AML-193 (cell line): ENCODE results near the gene HOXB3.

Experiments used
- DNase-seq, 2 experiments: peaks; one replicate each; lab custom pipeline; 2025; lab: John Stamatoyannopoulos, UW

The HOXB3 gene

DNA sequence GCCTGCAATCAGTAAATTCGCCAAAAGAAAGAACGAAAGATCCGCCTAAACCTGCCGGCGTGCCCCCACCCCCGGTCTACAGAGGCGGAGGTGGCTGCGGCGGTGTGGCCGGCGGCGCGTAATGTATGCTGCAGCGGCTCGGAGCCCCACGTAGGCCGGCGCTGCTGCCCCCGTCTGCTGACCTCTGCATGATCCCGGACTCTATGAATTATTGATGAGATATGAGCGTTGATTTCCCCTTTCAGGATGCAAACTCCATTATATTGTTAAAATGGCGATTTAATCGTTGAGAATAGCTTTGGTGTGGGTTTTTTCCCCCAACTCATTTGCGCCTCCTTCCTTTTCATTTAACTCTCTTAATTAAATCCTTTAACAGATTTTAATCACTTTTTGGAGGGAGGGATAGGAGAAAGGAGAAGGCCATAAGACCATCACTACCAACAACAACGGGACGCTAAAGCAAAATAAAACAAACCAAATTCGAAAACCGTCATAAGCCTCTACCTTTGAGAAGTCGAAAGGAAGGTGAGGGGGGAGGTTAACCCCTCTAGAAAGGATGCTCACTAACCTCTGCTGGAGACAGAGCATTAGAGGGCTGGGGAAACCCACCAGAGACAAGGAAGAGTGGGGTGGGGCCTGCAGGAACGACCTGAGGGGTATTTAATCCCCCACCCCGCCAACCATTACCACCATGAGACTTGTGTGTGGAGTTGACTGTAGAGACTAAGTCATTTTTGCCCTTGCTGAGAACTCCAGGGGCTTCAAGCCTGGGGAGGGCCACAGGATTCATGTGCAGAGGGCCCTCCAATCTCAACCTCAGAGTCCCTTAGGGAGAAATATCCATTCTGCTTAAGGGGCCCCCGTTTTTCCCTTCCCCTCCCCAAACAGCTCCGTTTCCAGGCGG, 3.4 kb downstream of the HOXB3 start:
- DNase-seq = no peak

GRCh38 chr17:48584223-48584741, 5.8 kb downstream of the HOXB3 start:
- no peak for DNase-seq

DNA sequence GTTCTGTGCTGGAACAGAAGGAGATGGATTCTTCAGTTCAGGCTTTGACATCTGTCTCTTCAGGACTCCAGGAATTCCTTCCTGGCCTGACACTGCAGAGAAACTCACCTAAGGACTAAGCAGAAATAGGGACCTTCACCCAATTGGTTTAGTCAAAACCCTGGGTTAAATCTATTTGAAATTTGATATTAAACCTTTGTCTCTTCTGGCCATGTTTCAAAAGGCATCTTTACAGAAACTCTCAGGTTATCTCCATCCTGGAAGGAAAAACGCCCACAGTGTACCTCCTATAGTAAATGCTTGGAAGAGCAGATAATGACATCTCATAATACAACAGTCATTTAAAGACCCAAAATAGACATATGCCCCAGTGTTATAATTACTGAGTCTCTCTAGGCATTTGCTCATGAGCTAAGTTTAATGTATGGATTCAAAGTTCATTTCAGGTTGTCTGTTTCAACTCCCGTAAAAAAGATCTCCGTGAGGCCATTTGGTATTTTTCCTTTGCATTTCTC, 6.3 kb downstream of the HOXB3 start:
- no peak for DNase-seq

DNA sequence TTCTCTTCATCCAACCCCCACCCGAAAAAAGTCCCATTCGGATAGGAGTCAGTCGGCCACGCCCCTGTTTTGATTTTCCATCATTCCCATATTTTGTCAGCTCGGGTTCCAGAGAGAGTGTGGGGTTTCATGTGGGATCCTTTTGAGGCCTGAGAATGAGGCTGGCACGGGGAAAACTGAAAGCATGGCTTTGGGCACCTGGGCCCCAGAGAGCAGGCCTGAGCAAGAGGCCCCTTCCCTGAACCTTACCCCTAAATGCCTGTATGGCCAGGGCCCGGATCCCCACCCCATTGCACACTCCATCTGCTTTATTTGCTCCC, 7.3 kb downstream of the HOXB3 start:
- no peak for DNase-seq

- no peak for DNase-seq
Measured at GRCh38 chr17:48579760-48580554, 10.1 kb downstream of the HOXB3 start.

DNA sequence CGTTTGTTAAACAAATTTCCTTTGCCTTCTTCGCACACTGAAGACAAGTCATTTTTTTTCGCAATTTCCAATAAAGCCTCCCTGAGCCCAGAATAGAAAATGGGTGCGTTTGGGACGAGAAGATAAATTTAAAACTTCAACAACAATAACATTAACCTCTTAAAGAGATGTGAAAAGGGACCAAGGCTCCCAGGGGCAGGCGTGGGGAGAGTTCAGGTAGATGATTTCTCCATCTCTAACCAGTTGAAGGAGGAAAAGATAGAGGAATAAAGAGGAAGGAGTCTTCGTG, 10.6 kb downstream of the HOXB3 start:
- no peak for DNase-seq

GRCh38 chr17:48578616-48579470, 11.2 kb downstream of the HOXB3 start:
- no peak for DNase-seq

- DNase-seq = peak in 1 of 2 experiments; percentile 28
Measured at GRCh38 chr17:48577946-48578615, 12.0 kb downstream of the HOXB3 start, which contains the start of gene HOXB4. Gene HOXB4, minus strand, starts transcription at chr17:48578350. Its CDS starts 31 bp downstream, at chr17:48578319.

- no peak for DNase-seq
Measured at GRCh38 chr17:48577330-48577945, 12.6 kb downstream of the HOXB3 start.

DNA sequence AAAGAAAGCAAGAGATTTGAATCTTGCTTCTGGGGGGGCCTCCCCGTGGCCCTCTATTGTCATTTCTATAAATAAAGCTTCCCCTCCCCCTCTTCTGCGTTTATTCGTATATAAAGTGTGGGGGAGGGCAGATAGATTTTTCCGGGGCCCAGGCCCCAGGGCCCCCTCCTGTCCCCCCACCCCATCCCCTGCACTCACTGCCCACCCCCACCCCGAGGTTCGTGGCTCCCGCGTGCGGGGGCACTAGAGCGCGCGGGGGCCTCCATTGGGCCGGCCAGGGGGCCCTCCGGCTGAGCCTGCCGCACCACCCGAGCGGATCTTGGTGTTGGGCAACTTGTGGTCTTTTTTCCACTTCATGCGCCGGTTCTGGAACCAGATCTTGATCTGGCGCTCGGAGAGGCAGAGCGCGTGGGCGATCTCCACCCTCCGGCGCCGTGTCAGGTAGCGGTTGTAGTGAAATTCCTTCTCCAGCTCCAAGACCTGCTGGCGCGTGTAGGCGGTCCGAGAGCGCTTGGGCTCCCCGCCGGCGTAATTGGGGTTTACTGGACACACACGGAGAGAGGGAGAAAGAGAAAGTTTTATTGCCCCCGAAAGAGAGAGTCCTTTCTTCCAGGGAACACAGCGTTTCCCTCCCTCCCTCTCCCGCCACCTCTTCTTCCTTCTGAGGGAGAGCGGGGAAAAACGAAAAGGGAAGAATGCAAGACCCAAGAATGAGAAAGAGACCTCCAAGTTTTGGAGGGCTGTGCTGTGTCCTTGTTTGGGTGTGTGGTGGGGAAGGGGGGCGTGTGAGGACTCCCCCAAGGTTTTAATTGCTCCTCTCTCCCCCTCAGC, 13.3 kb downstream of the HOXB3 start:
- no peak for DNase-seq

DNA sequence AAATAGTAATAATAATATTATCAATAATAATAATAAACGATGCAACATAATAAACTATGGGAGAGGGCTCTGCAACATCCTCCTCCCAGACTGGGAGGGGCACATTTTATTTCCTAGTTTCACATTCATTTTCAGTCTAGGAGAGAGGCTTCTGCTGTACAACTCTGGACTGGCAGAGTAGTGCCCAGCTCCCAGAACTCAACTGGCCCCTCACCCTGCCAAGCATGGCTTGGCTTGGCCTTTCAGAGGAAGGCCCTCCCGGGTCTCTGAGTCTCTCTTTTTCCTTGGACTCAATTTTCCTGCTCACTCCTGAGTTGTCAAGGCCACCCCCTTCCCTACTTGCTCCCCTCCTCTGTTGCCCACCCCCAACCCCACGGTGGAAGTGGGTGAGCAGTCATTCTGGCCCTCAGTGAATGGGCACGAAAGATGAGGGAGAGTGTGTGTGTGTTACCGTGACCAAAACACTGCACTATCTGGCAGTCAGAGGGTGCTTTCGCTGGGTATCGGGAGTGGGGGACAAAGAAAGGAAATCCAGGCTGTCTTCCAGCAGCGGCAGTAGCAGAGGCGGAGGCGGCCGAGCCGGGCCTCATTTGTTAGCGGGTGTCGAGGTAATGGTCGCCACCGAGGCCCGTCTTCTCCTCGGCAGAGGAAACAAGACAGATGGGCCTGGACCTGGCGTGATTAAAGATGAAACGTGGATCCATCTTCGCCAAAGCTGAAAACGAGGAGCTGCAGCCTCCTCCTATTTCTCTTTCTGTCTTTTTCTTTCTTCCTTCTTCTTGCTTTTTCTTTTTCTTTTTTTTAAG, 14.2 kb downstream of the HOXB3 start:
- DNase-seq = no peak

DNA sequence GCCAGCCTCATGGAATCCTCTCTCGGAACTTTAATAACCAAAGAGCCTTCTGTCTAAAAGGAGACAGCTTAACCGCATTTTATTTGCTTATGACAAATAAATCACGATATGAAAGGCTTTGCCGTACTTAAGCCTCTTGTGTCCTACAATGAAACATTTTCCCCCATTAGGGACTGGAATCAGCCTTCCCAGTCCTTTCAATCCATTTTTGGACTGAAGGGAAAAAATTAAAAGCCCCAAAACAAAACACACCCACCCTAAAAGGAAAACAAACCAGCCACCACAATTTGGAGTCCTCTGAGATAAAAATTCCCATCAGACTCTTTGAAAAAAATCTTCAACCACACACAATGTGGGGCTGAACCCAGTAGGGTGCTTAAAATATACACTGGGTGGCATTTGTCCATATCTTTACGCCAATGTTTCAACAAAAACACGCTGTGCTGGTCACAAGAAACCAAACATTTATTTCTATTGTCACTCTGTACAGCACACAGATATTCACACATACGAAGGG, 14.9 kb downstream of the HOXB3 start:
- no peak for DNase-seq

- DNase-seq = no peak
Measured at GRCh38 chr17:48574505-48575065, 15.5 kb downstream of the HOXB3 start.

- DNase-seq = no peak
Measured at GRCh38 chr17:48571826-48572417, 18.1 kb downstream of the HOXB3 start.

- no peak for DNase-seq
Measured at GRCh38 chr17:48571024-48571818, 18.8 kb downstream of the HOXB3 start.

DNA sequence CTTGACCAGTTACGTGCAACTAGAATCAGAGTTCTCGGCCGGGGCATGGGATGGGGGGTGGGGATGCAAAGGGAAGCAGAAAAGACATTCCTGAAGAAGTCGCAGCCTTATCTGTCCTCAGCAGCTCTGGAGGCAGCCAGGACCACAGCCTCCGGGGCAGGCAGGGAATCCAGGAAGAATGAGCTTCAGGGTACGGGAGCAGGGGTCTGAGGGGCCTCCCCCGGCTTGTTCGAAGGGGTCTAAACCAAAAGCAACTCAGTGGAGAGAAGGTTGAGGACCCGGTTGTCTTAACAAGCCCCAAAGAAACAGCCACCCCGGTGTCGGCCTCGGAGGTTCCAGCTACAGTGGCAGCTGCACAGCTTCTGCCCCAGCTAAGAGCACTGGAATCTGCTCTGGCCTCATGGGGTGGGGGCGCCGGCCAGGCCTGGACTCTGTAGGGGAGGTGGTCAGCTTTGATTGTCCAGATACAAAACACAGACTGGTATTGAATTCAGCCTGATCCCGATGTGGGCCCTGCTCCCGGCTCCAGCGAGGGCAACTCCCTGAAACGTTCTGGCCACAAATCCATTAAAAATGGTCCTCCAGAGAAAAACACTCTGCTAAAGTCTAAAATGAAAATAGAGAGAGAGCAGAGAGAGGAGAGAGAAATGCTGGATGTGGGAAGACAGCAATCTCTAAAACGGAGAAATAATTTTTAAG, 19.6 kb downstream of the HOXB3 start:
- no peak for DNase-seq
